ENCODE data around the gene MORN1.

- TF ChIP-seq POLR2A (IDR thresholded peaks at IDR 0.05) (no peak), POLR2AphosphoS5 (IDR thresholded peaks at IDR 0.05) (no peak)
- TF ChIP-seq, protein P1, sequence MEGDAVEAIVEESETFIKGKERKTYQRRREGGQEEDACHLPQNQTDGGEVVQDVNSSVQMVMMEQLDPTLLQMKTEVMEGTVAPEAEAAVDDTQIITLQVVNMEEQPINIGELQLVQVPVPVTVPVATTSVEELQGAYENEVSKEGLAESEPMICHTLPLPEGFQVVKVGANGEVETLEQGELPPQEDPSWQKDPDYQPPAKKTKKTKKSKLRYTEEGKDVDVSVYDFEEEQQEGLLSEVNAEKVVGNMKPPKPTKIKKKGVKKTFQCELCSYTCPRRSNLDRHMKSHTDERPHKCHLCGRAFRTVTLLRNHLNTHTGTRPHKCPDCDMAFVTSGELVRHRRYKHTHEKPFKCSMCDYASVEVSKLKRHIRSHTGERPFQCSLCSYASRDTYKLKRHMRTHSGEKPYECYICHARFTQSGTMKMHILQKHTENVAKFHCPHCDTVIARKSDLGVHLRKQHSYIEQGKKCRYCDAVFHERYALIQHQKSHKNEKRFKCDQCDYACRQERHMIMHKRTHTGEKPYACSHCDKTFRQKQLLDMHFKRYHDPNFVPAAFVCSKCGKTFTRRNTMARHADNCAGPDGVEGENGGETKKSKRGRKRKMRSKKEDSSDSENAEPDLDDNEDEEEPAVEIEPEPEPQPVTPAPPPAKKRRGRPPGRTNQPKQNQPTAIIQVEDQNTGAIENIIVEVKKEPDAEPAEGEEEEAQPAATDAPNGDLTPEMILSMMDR (IDR thresholded peaks at IDR 0.05), result no peak
Measured at GRCh38 chr1:2379733-2380404, 11.5 kb downstream of the MORN1 start.
